Liver (tissue), 3 donors: ENCODE data around the gene TAPT1.

ENCODE experiments used
- ATF3 ChIP-seq: IDR thresholded peaks from 2 replicates; pipeline ENCODE4 v1.6.1; 2016; ENCODE audit warnings: antibody characterized with exemption
- CTCF ChIP-seq: fragments of 150-350 bp; IDR thresholded peaks from 2 replicates; pipeline ENCODE4 v1.5.1; 2017; ENCODE audit warnings: improper control_type of control experiment, low read depth, low read length; ENCODE audit not compliant: missing input control
- FOXA1 ChIP-seq: IDR thresholded peaks from 2 replicates; pipeline ENCODE4 v1.6.1; 2016; ENCODE audit warnings: antibody characterized with exemption
- RXRA ChIP-seq, 2 donors: IDR thresholded peaks; 2 replicates each; pipeline ENCODE4 v1.6.1; 2017 to 2018; ENCODE audit warnings: antibody characterized with exemption in 2 of 2, mild to moderate bottlenecking in 1 of 2
- donor health status: healthy.
- donor health status: healthy.

GRCh38 chr4:16245241-16245640 lies 19.0 kb upstream of the TAPT1 start:
- TF ChIP-seq CTCF, result no peak
- TF ChIP-seq FOXA1, result no peak
- no peak for TF ChIP-seq RXRA (IDR thresholded peaks at IDR 0.05)
- no peak for TF ChIP-seq ATF3
